Measurements from ENCODE around the gene PCDHAC2. TPM values are rescaled to one million over a fixed set of nuclear protein-coding genes. Genes with fewer than 3 reads are reported as not detected.

PCDHAC2 gene
- polyA plus RNA-seq, 2 of the 4 experiments (the other 2 are of a cell fraction) = 1.2 to 5.3 TPM

DNA sequence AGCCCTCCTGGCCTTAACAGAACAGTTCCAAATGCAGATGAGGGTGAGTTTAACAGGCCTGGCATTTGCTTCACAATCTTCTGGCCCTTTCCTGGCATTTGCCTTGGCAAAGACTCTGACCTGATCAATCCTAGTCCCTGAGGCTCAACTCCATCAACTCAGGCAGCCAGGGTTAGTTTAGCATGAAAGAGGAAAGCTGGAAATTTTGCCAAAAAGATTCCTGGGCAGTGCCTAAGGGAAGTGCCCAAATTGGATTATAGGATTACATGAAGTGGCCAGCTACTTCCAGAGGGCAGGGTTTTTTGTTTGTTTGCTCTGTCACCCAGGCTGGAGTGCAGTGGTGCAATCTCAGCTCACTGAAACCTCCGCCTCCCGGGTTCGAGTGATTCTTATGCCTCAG lies 36.8 kb downstream of the PCDHAC2 start:
- WGBS (ENCODE audit: missing lambda C conversion rate) = 67% methylated on average over 3 of the region's 3 CpGs
- ATAC-seq (no peak), FAIRE-seq (no peak), DNase-seq (ENCODE audit: low read depth in 1 of 2, low spot score in 1 of 2) (no peak)
- CTCF ChIA-PET = interaction anchor here (1.9 to 2.2 kb wide), 2 partner anchors 38 to 77 kb away, joined by 6 to 7 read pairs; partner anchors contain the start of gene PCDHAC1
- H3K4me2 ChIP-seq = peak overlapping the region; percentile 79
- POLR2A ChIA-PET = no interaction called here
- H3K27ac ChIP-seq = peak overlapping the region; percentile 76 to 79
- peaks cover 40% of the 10 kb centered on the region for H3K4me1 ChIP-seq
- no peak for TF ChIP-seq RARB (CRISPR knock-in tag; IDR thresholded peaks at IDR 0.05)
- no peaks in the 10 kb centered on the region for H3K9me3 ChIP-seq
- H3K4me3 ChIP-seq = no peak overlapping the region

DNA sequence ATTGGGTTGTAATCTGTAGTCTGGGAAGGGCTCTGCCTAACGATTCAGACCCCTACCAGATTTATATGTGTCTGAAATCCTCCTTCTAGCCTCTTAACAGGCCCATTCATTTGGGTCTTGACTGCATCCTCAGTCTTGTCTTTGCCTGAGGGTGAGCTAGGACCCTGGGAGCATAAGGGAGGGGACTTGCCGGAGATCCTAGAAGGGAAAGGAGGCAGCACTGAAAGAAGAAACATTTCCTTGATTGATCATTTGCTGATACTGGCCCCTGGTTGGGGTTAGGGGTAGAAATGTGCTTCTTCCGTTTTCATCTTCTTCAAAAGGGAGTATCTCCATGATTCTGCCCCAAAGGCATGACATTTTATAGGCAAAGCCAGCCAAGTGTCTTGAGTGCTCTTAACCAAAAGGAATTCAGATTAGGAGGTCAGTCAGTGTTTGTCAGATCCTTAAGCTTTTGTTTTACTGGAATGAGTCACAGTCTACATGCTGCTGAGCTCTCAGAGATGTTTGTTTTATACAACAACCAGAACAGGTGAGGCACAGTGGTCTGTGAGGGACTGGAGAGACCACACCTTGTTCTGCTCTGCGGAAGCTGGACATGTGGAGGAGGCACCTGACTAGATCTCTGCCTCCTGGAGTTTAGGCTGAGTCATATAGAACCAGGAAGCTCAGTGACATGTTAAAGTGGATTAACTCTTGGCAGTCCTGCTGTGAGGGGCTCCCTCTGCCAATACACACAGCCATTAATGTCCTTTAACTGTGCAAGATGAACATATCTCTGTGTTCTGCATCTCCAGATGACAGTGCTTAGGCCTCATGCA lies 37.7 kb downstream of the PCDHAC2 start:
- 9% methylated on average over 4 of the region's 4 CpGs for WGBS (ENCODE audit: missing lambda C conversion rate)
- H3K9me3 ChIP-seq = no peaks in the 10 kb centered on the region
- ChIA-PET POLR2A (interaction anchor here (1.3 kb wide), 1 partner anchor 36 kb away, joined by 5 read pairs; no protein-coding TSS in a partner anchor), CTCF (interaction anchor here (0.7 to 1.9 kb wide), 5 partner anchors 15 to 78 kb away, joined by 3 to 14 read pairs (median 3); partner anchors contain the start of genes PCDHAC1 and PCDHAC2)
- peak overlapping the region; percentile 76 to 79 for H3K27ac ChIP-seq
- TF ChIP-seq, protein P1, sequence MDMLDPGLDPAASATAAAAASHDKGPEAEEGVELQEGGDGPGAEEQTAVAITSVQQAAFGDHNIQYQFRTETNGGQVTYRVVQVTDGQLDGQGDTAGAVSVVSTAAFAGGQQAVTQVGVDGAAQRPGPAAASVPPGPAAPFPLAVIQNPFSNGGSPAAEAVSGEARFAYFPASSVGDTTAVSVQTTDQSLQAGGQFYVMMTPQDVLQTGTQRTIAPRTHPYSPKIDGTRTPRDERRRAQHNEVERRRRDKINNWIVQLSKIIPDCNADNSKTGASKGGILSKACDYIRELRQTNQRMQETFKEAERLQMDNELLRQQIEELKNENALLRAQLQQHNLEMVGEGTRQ (IDR thresholded peaks at IDR 0.05) = peak; percentile 75
- no peak for TF ChIP-seq TFCP2L1 (CRISPR knock-in tag; IDR thresholded peaks at IDR 0.05)
- peak; percentile 40 for TF ChIP-seq MAFK (IDR thresholded peaks at IDR 0.05; ENCODE audit: partially characterized antibody)
- peak; percentile 21 to 56; a peak in 1 of 5 replicates for TF ChIP-seq EP300 (IDR thresholded peaks at IDR 0.05)
- TF ChIP-seq NFE2L2 (conservative IDR thresholded peaks at IDR 0.05; ENCODE audit: low read length) = 0 out of 2 replicates have a peak, but pooled peaks have one; percentile 25
- no peak for TF ChIP-seq HEYL (CRISPR knock-in tag; IDR thresholded peaks at IDR 0.05)
- no peak for TF ChIP-seq SREBF2 (IDR thresholded peaks at IDR 0.05)
- peak; percentile 75 for TF ChIP-seq JUNB (IDR thresholded peaks at IDR 0.05)
- no peak for TF ChIP-seq EHF (CRISPR knock-in tag; IDR thresholded peaks at IDR 0.05)
- TF ChIP-seq ZC3H11A (IDR thresholded peaks at IDR 0.05) = no peak
- no peak for TF ChIP-seq TP53 (CRISPR knock-in tag; IDR thresholded peaks at IDR 0.05)
- TF ChIP-seq GATA3 (IDR thresholded peaks at IDR 0.05; ENCODE audit: borderline replicate concordance) = peak; percentile 13; the same call in 1 of the 2 replicates
- TF ChIP-seq RNF2 (IDR thresholded peaks at IDR 0.05; ENCODE audit: borderline replicate concordance, low read depth) = no peak
- no peak for TF ChIP-seq FOSB (CRISPR knock-in tag; IDR thresholded peaks at IDR 0.05)
- TF ChIP-seq JUN (IDR thresholded peaks at IDR 0.05) = peak; percentile 39 to 48; a peak in 2 of 5 replicates
- TF ChIP-seq, protein P2, sequence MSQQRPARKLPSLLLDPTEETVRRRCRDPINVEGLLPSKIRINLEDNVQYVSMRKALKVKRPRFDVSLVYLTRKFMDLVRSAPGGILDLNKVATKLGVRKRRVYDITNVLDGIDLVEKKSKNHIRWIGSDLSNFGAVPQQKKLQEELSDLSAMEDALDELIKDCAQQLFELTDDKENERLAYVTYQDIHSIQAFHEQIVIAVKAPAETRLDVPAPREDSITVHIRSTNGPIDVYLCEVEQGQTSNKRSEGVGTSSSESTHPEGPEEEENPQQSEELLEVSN (IDR thresholded peaks at IDR 0.05; ENCODE audit: borderline replicate concordance, low read depth) = no peak
- TF ChIP-seq FOSL2 (IDR thresholded peaks at IDR 0.05) = peak; percentile 66
- peak; percentile 70 for TF ChIP-seq FOSL2 (CRISPR knock-in tag; IDR thresholded peaks at IDR 0.05)
- TF ChIP-seq, protein P3, sequence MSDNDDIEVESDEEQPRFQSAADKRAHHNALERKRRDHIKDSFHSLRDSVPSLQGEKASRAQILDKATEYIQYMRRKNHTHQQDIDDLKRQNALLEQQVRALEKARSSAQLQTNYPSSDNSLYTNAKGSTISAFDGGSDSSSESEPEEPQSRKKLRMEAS (IDR thresholded peaks at IDR 0.05) = peak; percentile 62
- no peak for TF ChIP-seq RARB (CRISPR knock-in tag; IDR thresholded peaks at IDR 0.05)
- ATAC-seq = peak; percentile 88 to 90
- DNase-seq (ENCODE audit: low read depth in 1 of 2, low spot score in 1 of 2) = peak; percentile 79 to 88
- no peak overlapping the region for H3K4me3 ChIP-seq
- peak overlapping the region; percentile 79 for H3K4me2 ChIP-seq
- H3K4me1 ChIP-seq = peaks cover 37% of the 10 kb centered on the region
- FAIRE-seq = peak; percentile 95

DNA sequence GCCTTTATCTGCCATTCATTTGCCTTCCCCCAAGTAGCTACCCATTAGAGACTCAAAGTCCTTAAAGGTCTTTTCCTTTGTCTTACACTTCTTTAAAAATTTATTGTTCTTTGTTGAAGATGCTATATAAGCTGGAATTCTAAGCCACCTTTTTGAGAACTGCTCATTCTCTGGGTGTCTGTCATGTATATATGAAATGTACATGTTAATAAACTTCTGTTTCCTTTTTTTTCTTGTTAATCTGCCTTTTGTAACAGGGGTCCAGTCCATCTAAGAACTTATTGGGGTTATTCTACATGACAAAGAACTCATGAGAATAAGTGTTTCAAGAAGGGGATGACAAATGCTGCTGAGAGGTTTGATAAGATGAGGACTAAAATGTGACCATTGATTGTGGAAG lies 41.5 kb downstream of the PCDHAC2 start:
- H3K27ac ChIP-seq = no peak overlapping the region
- H3K4me2 ChIP-seq = no peak overlapping the region
- H3K9me3 ChIP-seq = no peaks in the 10 kb centered on the region
- H3K4me3 ChIP-seq = no peak overlapping the region
- no peak for DNase-seq (ENCODE audit: low read depth in 1 of 2, low spot score in 1 of 2)
- CTCF ChIA-PET = interaction anchor here (0.9 to 1.8 kb wide), 5 partner anchors 33 to 186 kb away, joined by 3 to 9 read pairs (median 5); partner anchors contain the start of genes PCDHA5 and PCDHAC1
- FAIRE-seq = no peak
- POLR2A ChIA-PET = no interaction called here
- TF ChIP-seq, protein P4, sequence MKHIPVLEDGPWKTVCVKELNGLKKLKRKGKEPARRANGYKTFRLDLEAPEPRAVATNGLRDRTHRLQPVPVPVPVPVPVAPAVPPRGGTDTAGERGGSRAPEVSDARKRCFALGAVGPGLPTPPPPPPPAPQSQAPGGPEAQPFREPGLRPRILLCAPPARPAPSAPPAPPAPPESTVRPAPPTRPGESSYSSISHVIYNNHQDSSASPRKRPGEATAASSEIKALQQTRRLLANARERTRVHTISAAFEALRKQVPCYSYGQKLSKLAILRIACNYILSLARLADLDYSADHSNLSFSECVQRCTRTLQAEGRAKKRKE (CRISPR knock-in tag; IDR thresholded peaks at IDR 0.05; ENCODE audit: low read depth) = no peak
- TF ChIP-seq JUN (IDR thresholded peaks at IDR 0.05) (no peak), BHLHE40 (IDR thresholded peaks at IDR 0.05; ENCODE audit: low read depth, low read length) (no peak), SMC3 (IDR thresholded peaks at IDR 0.05) (no peak), EHMT2 (IDR thresholded peaks at IDR 0.05; ENCODE audit: low read depth) (no peak), HOXB5 (CRISPR knock-in tag; IDR thresholded peaks at IDR 0.05) (no peak), SREBF2 (IDR thresholded peaks at IDR 0.05) (no peak), FOSB (CRISPR knock-in tag; IDR thresholded peaks at IDR 0.05) (no peak), CEBPB (IDR thresholded peaks at IDR 0.05) (no peak), ZC3H11A (IDR thresholded peaks at IDR 0.05) (no peak), EHF (CRISPR knock-in tag; IDR thresholded peaks at IDR 0.05) (no peak), CBX8 (IDR thresholded peaks at IDR 0.05) (no peak), POLR2A (IDR thresholded peaks at IDR 0.05; ENCODE audit: low read length) (no peak), GATA3 (IDR thresholded peaks at IDR 0.05; ENCODE audit: borderline replicate concordance) (no peak), POLR2AphosphoS2 (conservative IDR thresholded peaks at IDR 0.05; ENCODE audit: low read length) (no peak)
- H3K4me1 ChIP-seq = peaks cover 23% of the 10 kb centered on the region
- no peak for ATAC-seq

Measured in A549 (cell line).